Retinal pigment epithelial cell (primary cell): Measurements from ENCODE around the gene SFTA2.
"Not testable (repeated sequence)": the region's sequence is repeated elsewhere in the genome, so short reads cannot be mapped to it uniquely, and the experiment has no call there.

ENCODE experiments used
- DNase-seq: peaks from one replicate; pipeline ENCODE4 v3.0.0-alpha.2; 2010; ENCODE audit warnings: low read depth
- H3K4me3 ChIP-seq: 2 replicates; pipeline ENCODE4 v1.5.1; 2011; ENCODE audit warnings: mild to moderate bottlenecking, low read length, control low read depth, moderate library complexity
- CTCF ChIP-seq: conservative IDR thresholded peaks from 2 replicates; pipeline ENCODE4 v1.5.1; 2011; ENCODE audit warnings: low read depth, low read length, control low read depth, inconsistent platforms

Gene SFTA2

GRCh38 chr6:30912746-30913520 lies 19.0 kb downstream of the SFTA2 start:
- no peak overlapping the region for H3K4me3 ChIP-seq
- DNase-seq: no peak
- TF ChIP-seq CTCF: no peak

GRCh38 chr6:30910473-30910872 lies 21.5 kb downstream of the SFTA2 start:
- not testable (repeated sequence) for DNase-seq, H3K4me3 ChIP-seq

GRCh38 chr6:30908700-30909099 lies 23.3 kb downstream of the SFTA2 start:
- peak overlapping the region; percentile 95 for H3K4me3 ChIP-seq
- DNase-seq: no peak
- no peak for TF ChIP-seq CTCF

- TF ChIP-seq CTCF: no peak
- DNase-seq: peak; percentile 93
- H3K4me3 ChIP-seq: peak within 1 kb of the TSS; percentile 95
Measured at GRCh38 chr6:30907758-30908591, 24.0 kb downstream of the SFTA2 start, which contains the start of gene GTF2H4. Gene GTF2H4, plus strand, starts transcription at chr6:30908207.

- not testable (repeated sequence) for DNase-seq
- peak overlapping the region; percentile 95 for H3K4me3 ChIP-seq
Measured at GRCh38 chr6:30907290-30907757, 24.6 kb downstream of the SFTA2 start.

GRCh38 chr6:30903236-30903635 lies 28.7 kb downstream of the SFTA2 start:
- DNase-seq: no peak
- no peak overlapping the region for H3K4me3 ChIP-seq
- TF ChIP-seq CTCF: no peak

- TF ChIP-seq CTCF: no peak
- DNase-seq: no peak
- H3K4me3 ChIP-seq: no peak overlapping the region
Measured at GRCh38 chr6:30902709-30903108, 29.3 kb downstream of the SFTA2 start.

GRCh38 chr6:30902196-30902595 lies 29.8 kb downstream of the SFTA2 start:
- not testable (repeated sequence) for DNase-seq, H3K4me3 ChIP-seq
